Measurements from ENCODE around the gene CASP3. TPM values are rescaled to one million over a fixed set of nuclear protein-coding genes. Genes with fewer than 3 reads are reported as not detected.
"Not testable (repeated sequence)": the region's sequence is repeated elsewhere in the genome, so short reads cannot be mapped to it uniquely, and the experiment has no call there.

Gene CASP3
- total and polyA plus RNA-seq, 7 donors, result 13.8 to 49.7 (median 20.9) TPM

GRCh38 chr4:184620212-184620867, 28.9 kb downstream of the CASP3 start:
- no peaks in the 10 kb centered on the region for H3K4me1 ChIP-seq
- no peak for ATAC-seq
- DNase-seq, result no peak
- peaks cover 0 to 8% of the 10 kb centered on the region in 2 donors for H3K36me3 ChIP-seq (ENCODE audit: insufficient read depth in 1 of 2, low read depth in 1 of 2)
- H3K4me3 ChIP-seq, result no peak overlapping the region
- no peak for TF ChIP-seq CTCF (IDR thresholded peaks at IDR 0.05)
- WGBS, 3 donors, result 80 to 83% (median 82%) methylated on average over 11 of the region's 11 CpGs
- no peaks in the 10 kb centered on the region for H3K27me3 ChIP-seq (ENCODE audit: insufficient read depth in 3 of 3, low read length in 2 of 3)
- no peak overlapping the region for H3K27ac ChIP-seq
- intact Hi-C loops (cut with DNase I), result no loop called here
- H3K9me3 ChIP-seq, result no peaks in the 10 kb centered on the region

DNA sequence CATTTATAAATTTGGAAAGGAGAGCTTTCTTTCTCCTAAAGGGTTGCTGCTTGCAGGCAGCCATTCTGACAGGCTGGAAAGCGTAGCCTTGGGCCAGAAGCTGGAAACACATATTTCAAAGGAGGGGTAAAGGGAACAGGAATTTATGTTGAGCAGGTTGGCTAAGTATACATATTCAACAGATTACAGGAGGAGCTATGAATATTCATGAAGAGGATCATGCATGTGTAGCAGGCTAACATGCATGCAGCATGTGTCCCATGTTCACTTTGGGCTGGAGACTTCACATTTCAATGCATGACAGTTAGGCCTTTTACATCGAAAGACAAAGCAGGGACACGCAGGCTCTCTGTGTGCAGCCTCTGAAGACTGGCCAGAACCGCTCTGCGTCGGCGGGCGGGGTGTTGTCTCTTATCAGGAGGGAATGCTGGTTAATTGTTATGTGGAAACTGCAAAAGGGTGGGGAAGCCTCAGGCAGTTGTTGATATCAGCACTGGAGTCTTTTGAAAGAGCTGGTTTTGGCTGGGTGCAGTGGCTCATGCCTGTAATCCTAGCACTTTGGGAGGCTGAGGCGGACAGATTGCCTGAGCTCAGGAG, 31.5 kb downstream of the CASP3 start:
- no peaks in the 10 kb centered on the region for H3K36me3 ChIP-seq (ENCODE audit: insufficient read depth in 1 of 2, low read depth in 1 of 2)
- peaks cover 3% of the 10 kb centered on the region for H3K9me3 ChIP-seq
- H3K27ac ChIP-seq, result no peak overlapping the region
- H3K4me3 ChIP-seq, result no peak overlapping the region
- DNase-seq (no peak), ATAC-seq (no peak)
- TF ChIP-seq CTCF (IDR thresholded peaks at IDR 0.05), result no peak
- 86 to 89% (median 88%) methylated on average over 9 of the region's 9 CpGs for WGBS, 3 donors
- intact Hi-C loops (cut with DNase I), result no loop called here
- H3K27me3 ChIP-seq (ENCODE audit: insufficient read depth in 3 of 3, low read length in 2 of 3), result no peaks in the 10 kb centered on the region
- H3K4me1 ChIP-seq, result no peaks in the 10 kb centered on the region

GRCh38 chr4:184616633-184617551, 32.4 kb downstream of the CASP3 start:
- H3K27ac ChIP-seq, result no peak overlapping the region
- no peaks in the 10 kb centered on the region for H3K36me3 ChIP-seq (ENCODE audit: insufficient read depth in 1 of 2, low read depth in 1 of 2)
- no peaks in the 10 kb centered on the region for H3K27me3 ChIP-seq (ENCODE audit: insufficient read depth in 3 of 3, low read length in 2 of 3)
- ATAC-seq, result no peak
- WGBS, 3 donors, result 80 to 83% (median 80%) methylated on average over 12 of the region's 12 CpGs
- no peak for TF ChIP-seq CTCF (IDR thresholded peaks at IDR 0.05)
- DNase-seq, result no peak
- no peak overlapping the region for H3K4me3 ChIP-seq
- H3K9me3 ChIP-seq, result peaks cover 3% of the 10 kb centered on the region
- no peaks in the 10 kb centered on the region for H3K4me1 ChIP-seq
- intact Hi-C loops (cut with DNase I), result no loop called here

- intact Hi-C loops (cut with DNase I), result not testable (repeated sequence)
Observed at GRCh38 chr4:184616168-184616567, 33.1 kb downstream of the CASP3 start.

GRCh38 chr4:184614509-184614908, 34.7 kb downstream of the CASP3 start:
- no peak overlapping the region for H3K27ac ChIP-seq
- H3K4me3 ChIP-seq, result no peak overlapping the region
- ATAC-seq (no peak), DNase-seq (no peak)
- H3K9me3 ChIP-seq, result peaks cover 3% of the 10 kb centered on the region
- no peaks in the 10 kb centered on the region for H3K36me3 ChIP-seq (ENCODE audit: insufficient read depth in 1 of 2, low read depth in 1 of 2)
- no peak for TF ChIP-seq CTCF (IDR thresholded peaks at IDR 0.05)
- no peaks in the 10 kb centered on the region for H3K27me3 ChIP-seq (ENCODE audit: insufficient read depth in 3 of 3, low read length in 2 of 3)
- WGBS, 3 donors, result 84 to 88% (median 86%) methylated on average over 3 of the region's 3 CpGs
- no peaks in the 10 kb centered on the region for H3K4me1 ChIP-seq
- intact Hi-C loops (cut with DNase I), result no loop called here

More at GRCh38 chr4:184616168-184616567, 33.1 kb downstream of the CASP3 start:
- H3K27me3 ChIP-seq (ENCODE audit: insufficient read depth in 3 of 3, low read length in 2 of 3); H3K4me3 ChIP-seq; DNase-seq; H3K4me1 ChIP-seq; H3K36me3 ChIP-seq (ENCODE audit: insufficient read depth in 1 of 2, low read depth in 1 of 2); H3K27ac ChIP-seq; H3K9me3 ChIP-seq; ATAC-seq: not testable (repeated sequence)
- 78 to 83% (median 81%) methylated on average over 2 of the region's 2 CpGs for WGBS, 3 donors
